CD14-positive monocyte (primary cell): ENCODE measurements around the gene MAPK8IP2. TPM values are rescaled to one million over a fixed set of nuclear protein-coding genes. Genes with fewer than 3 reads are reported as not detected.

Source experiments
- DNase-seq, 3 donors: peaks; one replicate each; pipeline ENCODE4 v3.0.0-alpha.2; 2011 to 2022
- H2AFZ ChIP-seq: 2 replicates; pipeline ENCODE4 v1.6.0; 2012; ENCODE audit warnings: mild to moderate bottlenecking, low read depth, low read length, inconsistent platforms; ENCODE audit not compliant: insufficient read depth, poor library complexity, severe bottlenecking
- H3K27ac ChIP-seq, 2 donors: 1 replicate in 1 of 2; 2 replicates in 1 of 2; pipeline ENCODE4 v1.5.1; 2012 to 2013; ENCODE audit warnings: low read length in 2 of 2, control low read depth in 1 of 2, inconsistent platforms in 1 of 2, low read depth in 1 of 2, mild to moderate bottlenecking in 1 of 2
- H3K27me3 ChIP-seq, 2 donors: one replicate each; pipeline versions ENCODE4 v1.6.0 to v1.6.1; 2011 to 2013; ENCODE audit warnings: low read length in 2 of 2; ENCODE audit not compliant: control insufficient read depth in 2 of 2, insufficient read depth in 2 of 2
- H3K36me3 ChIP-seq, 2 donors: replicated peaks in 1 of 2; 1 replicate in 1 of 2; 2 replicates in 1 of 2; pipeline versions ENCODE4 v1.5.1 to v1.6.1; 2012 to 2013; ENCODE audit warnings: low read length in 2 of 2, control low read depth in 1 of 2, inconsistent platforms in 1 of 2, mild to moderate bottlenecking in 1 of 2; ENCODE audit not compliant: insufficient read depth in 2 of 2, control insufficient read depth in 1 of 2
- H3K4me1 ChIP-seq, 2 donors: 1 replicate in 1 of 2; 2 replicates in 1 of 2; pipeline versions ENCODE4 v1.5.1 to v1.6.1; 2012 to 2013; ENCODE audit warnings: low read length in 2 of 2, control low read depth in 1 of 2, inconsistent platforms in 1 of 2, mild to moderate bottlenecking in 1 of 2, moderate library complexity in 1 of 2; ENCODE audit not compliant: insufficient read depth in 2 of 2, control insufficient read depth in 1 of 2
- H3K4me2 ChIP-seq: replicated peaks from 2 replicates; pipeline ENCODE3; 2012; ENCODE audit warnings: low read length, moderate library complexity, mild to moderate bottlenecking; ENCODE audit not compliant: poor library complexity, severe bottlenecking; ENCODE audit errors: extremely low read depth
- H3K4me3 ChIP-seq, 3 experiments: fragments of 200-600 bp in 1 of 3; sonication (generic) in 1 of 3; replicated peaks in 1 of 3; 1 replicate in 2 of 3; 2 replicates in 1 of 3; pipeline ENCODE4 v1.5.1; 2011 to 2013; ENCODE audit warnings: low read length in 3 of 3, mild to moderate bottlenecking in 3 of 3, control low read depth in 2 of 3, low read depth in 2 of 3, inconsistent platforms in 1 of 3, moderate library complexity in 1 of 3
- H3K79me2 ChIP-seq: 2 replicates; pipeline ENCODE4 v1.6.0; 2012; ENCODE audit warnings: mild to moderate bottlenecking, control low read depth, inconsistent platforms, low read length, moderate library complexity; ENCODE audit not compliant: insufficient read depth
- H3K9ac ChIP-seq: 2 replicates; pipeline ENCODE4 v1.6.0; 2017; ENCODE audit warnings: low read length, mild to moderate bottlenecking; ENCODE audit not compliant: insufficient read depth, poor library complexity, severe bottlenecking
- H3K9me3 ChIP-seq, 2 donors: replicated peaks in 1 of 2; 1 replicate in 1 of 2; 2 replicates in 1 of 2; pipeline versions ENCODE4 v1.5.1 to v1.6.1; 2012 to 2013; ENCODE audit warnings: low read length in 2 of 2, control low read depth in 1 of 2; ENCODE audit not compliant: control insufficient read depth in 1 of 2, insufficient read depth in 1 of 2
- H4K20me1 ChIP-seq: 2 replicates; pipeline ENCODE4 v1.6.0; 2012; ENCODE audit warnings: mild to moderate bottlenecking, low read length, control low read depth, moderate library complexity; ENCODE audit not compliant: insufficient read depth
- H3K27ac Mint-ChIP-seq, 7 donors: one replicate each; pipeline ENCODE4 v1.8.0; 2020; ENCODE audit warnings: mild to moderate bottlenecking in 7 of 7, mixed read lengths in 7 of 7, moderate library complexity in 6 of 7, inconsistent platforms in 2 of 7
- H3K27me3 Mint-ChIP-seq, 3 donors: one replicate each; pipeline ENCODE4 v1.8.0; 2021 to 2022; ENCODE audit warnings: low read depth in 3 of 3, mild to moderate bottlenecking in 3 of 3, mixed read lengths in 3 of 3, moderate library complexity in 3 of 3, inconsistent platforms in 1 of 3
- H3K36me3 Mint-ChIP-seq, 2 donors: one replicate each; pipeline ENCODE4 v1.8.0; 2020; ENCODE audit warnings: mixed read lengths in 2 of 2, inconsistent platforms in 1 of 2, mild to moderate bottlenecking in 1 of 2
- H3K4me1 Mint-ChIP-seq: one replicate; pipeline ENCODE4 v1.8.0; 2020; ENCODE audit warnings: mild to moderate bottlenecking, mixed read lengths
- H3K4me3 Mint-ChIP-seq, 2 donors: one replicate each; pipeline ENCODE4 v1.8.0; 2020; ENCODE audit warnings: mild to moderate bottlenecking in 2 of 2, mixed read lengths in 2 of 2, moderate library complexity in 1 of 2
- H3K9me3 Mint-ChIP-seq, 7 donors: one replicate each; pipeline ENCODE4 v1.8.0; 2020 to 2022; ENCODE audit warnings: mixed read lengths in 7 of 7, mild to moderate bottlenecking in 6 of 7, moderate library complexity in 6 of 7, inconsistent platforms in 2 of 7
- WGBS: methylation state at CpG from one replicate; pipeline ENCODE4 v1.1.5; 2013; ENCODE audit warnings: missing lambda C conversion rate; ENCODE audit not compliant: insufficient coverage; 5-methylcytosine and 5-hydroxymethylcytosine counted together
- intact Hi-C, 2 donors: fragments of 100-400 bp; cut with micrococcal nuclease; formaldehyde crosslinking; loops; one replicate each; pipeline versions ENCODE4 v1.15.0 to v1.15.1; 2023
- polyA plus RNA-seq, 3 donors: library from polyadenylated mRNA; depleted of rRNA in 1 of 3; unstranded in 2 of 3; stranded (reverse) in 1 of 3; fragments of 300-500 nt in 2 of 3; fragments of >200 nt in 1 of 3; fragmentation: Illumina TruSeq in 2 of 3; gene quantifications; 1 replicate in 2 of 3; 2 replicates in 1 of 3; pipeline ENCODE4 v1.2.3, GENCODE V29; 2012 to 2021
- TF ChIP-seq, protein P1 (sequence below): fragments of 200-600 bp; IDR thresholded peaks from one replicate; pipeline ENCODE4 v1.8.0; 2022; ENCODE audit warnings: antibody characterized with exemption, mild to moderate bottlenecking

Gene MAPK8IP2
- polyA plus RNA-seq, 3 donors = 0.17 TPM; not detected in 2

DNA sequence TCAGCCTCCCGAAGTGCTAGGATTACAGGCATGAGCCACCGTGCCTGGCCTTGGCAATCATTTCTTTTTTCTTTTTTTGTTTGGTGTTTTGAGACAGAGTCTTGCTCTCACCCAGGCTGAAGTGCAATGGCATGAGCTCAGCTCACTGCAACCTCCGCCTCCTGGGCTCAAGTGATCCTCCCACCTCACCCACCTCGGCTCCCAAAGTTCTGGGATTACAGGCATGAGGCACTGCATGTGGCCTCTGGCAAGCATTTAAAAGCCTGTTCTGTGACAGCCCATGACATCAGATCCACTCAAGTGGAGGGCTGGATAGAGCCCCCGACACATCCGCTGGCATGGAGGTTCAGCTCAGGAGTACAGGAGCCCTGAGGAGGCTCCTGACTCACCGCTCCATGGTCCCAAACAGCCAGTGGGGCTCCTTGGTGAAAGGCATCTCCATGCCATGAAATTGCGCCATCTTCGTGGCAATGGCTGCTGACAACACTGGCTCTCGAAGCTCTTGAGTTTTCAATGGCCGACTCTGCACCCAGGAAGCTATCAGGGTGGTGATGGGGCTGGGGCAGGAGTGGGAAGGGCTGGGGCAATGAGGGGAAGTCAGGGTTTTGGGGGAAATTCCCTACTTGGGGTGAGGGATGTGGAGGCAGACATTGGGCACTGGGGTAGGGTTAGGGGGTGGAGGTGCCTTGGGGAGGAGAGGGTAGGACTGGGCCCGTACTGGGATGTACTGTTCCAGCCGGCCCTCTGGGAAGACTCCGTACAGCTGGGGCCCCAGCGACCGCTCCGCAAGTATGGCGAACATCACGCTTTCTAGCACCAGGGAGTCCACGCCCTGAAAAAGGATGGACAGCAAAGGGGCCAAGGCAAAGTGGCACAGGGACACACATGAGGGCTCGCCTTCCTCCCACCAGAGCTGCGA, 19.3 kb upstream of the MAPK8IP2 start:
- Mint-ChIP-seq H3K36me3 (peaks cover 30 to 40% of the 10 kb centered on the region in 2 donors), H3K4me1 (peaks cover 40% of the 10 kb centered on the region), H3K27ac (peak overlapping the region; percentile 49 to 89 (median 79)), H3K9me3 (no peaks in the 10 kb centered on the region), H3K4me3 (peak overlapping the region; percentile 78 to 81), H3K27me3 (peaks cover 6 to 12% (median 12%) of the 10 kb centered on the region in 3 donors)
- Histone ChIP-seq H2AFZ (no peak overlapping the region), H3K79me2 (peaks cover 21% of the 10 kb centered on the region), H3K9ac (peak overlapping the region; percentile 93), H3K36me3 (peaks cover 0 to 33% of the 10 kb centered on the region in 2 donors), H3K9me3 (no peaks in the 10 kb centered on the region), H4K20me1 (peaks cover 37% of the 10 kb centered on the region), H3K4me2 (peak overlapping the region; percentile 93), H3K4me1 (peaks cover 28 to 45% of the 10 kb centered on the region in 2 donors), H3K27ac (peak overlapping the region; percentile 83 to 92), H3K27me3 (no peaks in the 10 kb centered on the region), H3K4me3 (peak overlapping the region; percentile 39 to 82 (median 50))
- 89% methylated on average over 17 of the region's 22 CpGs for WGBS
- intact Hi-C loops = loop anchor here (5.0 kb wide), 4 partner anchors 34 to 74 kb away; partner anchors contain the start of genes SCO2 (in 2 of the 2), ARSA (in 1 of the 2), KLHDC7B (in 1 of the 2) and LMF2 (in 1 of the 2)
- TF ChIP-seq, protein P1, sequence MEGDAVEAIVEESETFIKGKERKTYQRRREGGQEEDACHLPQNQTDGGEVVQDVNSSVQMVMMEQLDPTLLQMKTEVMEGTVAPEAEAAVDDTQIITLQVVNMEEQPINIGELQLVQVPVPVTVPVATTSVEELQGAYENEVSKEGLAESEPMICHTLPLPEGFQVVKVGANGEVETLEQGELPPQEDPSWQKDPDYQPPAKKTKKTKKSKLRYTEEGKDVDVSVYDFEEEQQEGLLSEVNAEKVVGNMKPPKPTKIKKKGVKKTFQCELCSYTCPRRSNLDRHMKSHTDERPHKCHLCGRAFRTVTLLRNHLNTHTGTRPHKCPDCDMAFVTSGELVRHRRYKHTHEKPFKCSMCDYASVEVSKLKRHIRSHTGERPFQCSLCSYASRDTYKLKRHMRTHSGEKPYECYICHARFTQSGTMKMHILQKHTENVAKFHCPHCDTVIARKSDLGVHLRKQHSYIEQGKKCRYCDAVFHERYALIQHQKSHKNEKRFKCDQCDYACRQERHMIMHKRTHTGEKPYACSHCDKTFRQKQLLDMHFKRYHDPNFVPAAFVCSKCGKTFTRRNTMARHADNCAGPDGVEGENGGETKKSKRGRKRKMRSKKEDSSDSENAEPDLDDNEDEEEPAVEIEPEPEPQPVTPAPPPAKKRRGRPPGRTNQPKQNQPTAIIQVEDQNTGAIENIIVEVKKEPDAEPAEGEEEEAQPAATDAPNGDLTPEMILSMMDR = no peak
- peak in 1 of 3 donors; percentile 63 for DNase-seq

DNA sequence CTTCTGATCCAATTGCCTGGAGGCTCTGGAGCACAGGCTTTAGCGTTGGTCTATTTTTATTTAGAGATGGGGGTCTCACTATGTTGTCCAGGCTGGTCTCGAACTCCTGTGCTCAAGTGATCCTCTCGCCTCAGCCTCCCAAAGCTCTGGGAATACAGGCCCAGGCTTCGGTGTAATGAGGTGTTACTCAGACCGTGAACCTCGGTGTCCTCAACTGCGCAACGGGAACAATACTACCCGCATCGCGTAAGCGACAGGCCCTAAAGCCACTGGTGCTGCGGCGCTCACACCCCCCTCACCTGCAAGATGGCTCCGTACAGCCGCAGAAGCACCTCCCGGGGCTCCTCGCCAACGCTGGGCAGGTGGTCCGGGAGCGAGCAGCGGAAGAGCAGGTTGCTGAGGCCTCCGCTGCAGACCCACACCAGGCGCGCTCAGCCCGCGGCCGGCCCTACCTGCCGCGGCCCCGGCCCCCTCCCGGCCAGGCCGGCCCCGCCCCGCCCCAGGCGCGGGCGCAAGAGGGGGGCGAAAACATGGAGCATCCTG, 18.6 kb upstream of the MAPK8IP2 start:
- no peaks in the 10 kb centered on the region for H3K27me3 ChIP-seq
- H3K27ac ChIP-seq = peak overlapping the region; percentile 83 to 92
- peaks cover 29 to 36% of the 10 kb centered on the region in 2 donors for H3K36me3 Mint-ChIP-seq
- 7% methylated on average over 39 of the region's 39 CpGs for WGBS
- peaks cover 37% of the 10 kb centered on the region for H4K20me1 ChIP-seq
- peaks cover 21% of the 10 kb centered on the region for H3K79me2 ChIP-seq
- peak overlapping the region; percentile 93 for H3K9ac ChIP-seq
- H3K9me3 Mint-ChIP-seq = no peaks in the 10 kb centered on the region
- H3K27me3 Mint-ChIP-seq = peaks cover 6 to 14% (median 14%) of the 10 kb centered on the region in 3 donors
- peak overlapping the region; percentile 82 to 85 for H3K4me3 Mint-ChIP-seq
- DNase-seq = peak in 2 of 3 donors; percentile 15 to 41
- no peaks in the 10 kb centered on the region for H3K9me3 ChIP-seq
- peak overlapping the region; percentile 93 for H3K4me2 ChIP-seq
- peak overlapping the region; percentile 76 for H2AFZ ChIP-seq
- intact Hi-C loops = loop anchor here (2.0 to 5.0 kb wide), 5 partner anchors 19 to 75 kb away; partner anchors contain the start of genes SCO2 (in 2 of the 2), ARSA (in 1 of the 2), KLHDC7B (in 1 of the 2) and LMF2 (in 1 of the 2)
- peaks cover 0 to 26% of the 10 kb centered on the region in 2 donors for H3K36me3 ChIP-seq
- H3K27ac Mint-ChIP-seq = peak overlapping the region; percentile 79 to 95 (median 92)
- peaks cover 40% of the 10 kb centered on the region for H3K4me1 Mint-ChIP-seq
- H3K4me1 ChIP-seq = peaks cover 28 to 45% of the 10 kb centered on the region in 2 donors
- TF ChIP-seq, protein P1 = no peak
- peak overlapping the region; percentile 39 to 82 (median 50) for H3K4me3 ChIP-seq
